HG03103 (cell line): ENCODE data around the gene TSPAN11.

Experiments
- ATAC-seq: cut with Tn5 transposase; IDR thresholded peaks from one replicate; pipeline ENCODE4 v1.9.1; 2021; ENCODE audit warnings: low read depth; ENCODE audit not compliant: unreplicated experiment

The TSPAN11 gene

GRCh38 chr12:30976206-30976605, 49.7 kb downstream of the TSPAN11 start:
- ATAC-seq: no peak

- ATAC-seq: no peak
These were observed 50.6 kb downstream of the TSPAN11 start for GRCh38 chr12:30977124-30977523.

- no peak for ATAC-seq
These were observed 51.2 kb downstream of the TSPAN11 start for GRCh38 chr12:30977537-30978349.

- no peak for ATAC-seq
These were observed 52.1 kb downstream of the TSPAN11 start for GRCh38 chr12:30978639-30979038.

GRCh38 chr12:30979371-30980259, 53.1 kb downstream of the TSPAN11 start:
- no peak for ATAC-seq

GRCh38 chr12:30980955-30981662, 54.6 kb downstream of the TSPAN11 start:
- ATAC-seq: no peak

- ATAC-seq: no peak
These were observed 55.9 kb downstream of the TSPAN11 start for GRCh38 chr12:30982413-30982812.

- ATAC-seq: peak; percentile 68
These were observed 59.4 kb downstream of the TSPAN11 start for GRCh38 chr12:30985814-30986452.

GRCh38 chr12:30988086-30988485, 61.5 kb downstream of the TSPAN11 start:
- no peak for ATAC-seq

- no peak for ATAC-seq
These were observed 62.2 kb downstream of the TSPAN11 start for GRCh38 chr12:30988646-30989286.

GRCh38 chr12:30989754-30990153, 63.2 kb downstream of the TSPAN11 start:
- no peak for ATAC-seq

- no peak for ATAC-seq
These were observed 63.8 kb downstream of the TSPAN11 start for GRCh38 chr12:30990316-30990715.

GRCh38 chr12:30990776-30991175, 64.2 kb downstream of the TSPAN11 start:
- ATAC-seq: no peak

- ATAC-seq: no peak
These were observed 64.9 kb downstream of the TSPAN11 start for GRCh38 chr12:30991466-30991865.

GRCh38 chr12:30992381-30992780, 65.8 kb downstream of the TSPAN11 start:
- no peak for ATAC-seq

- ATAC-seq: no peak
These were observed 67.2 kb downstream of the TSPAN11 start for GRCh38 chr12:30993766-30994165.

- ATAC-seq: no peak
These were observed 67.7 kb downstream of the TSPAN11 start for GRCh38 chr12:30994274-30994673.

GRCh38 chr12:30996255-30996654, 69.7 kb downstream of the TSPAN11 start:
- no peak for ATAC-seq

- ATAC-seq: no peak
These were observed 70.2 kb downstream of the TSPAN11 start for GRCh38 chr12:30996752-30997151.
